T-helper 9 cell (primary cell): ENCODE data around the gene WDFY4.

Source experiments
- DNase-seq: peaks from one replicate; pipeline ENCODE4 v3.0.0-alpha.2; 2020

Gene WDFY4

GRCh38 chr10:48800007-48800675 is 115.5 kb downstream of the WDFY4 start:
- no peak for DNase-seq

GRCh38 chr10:48801001-48801421 is 116.3 kb downstream of the WDFY4 start:
- no peak for DNase-seq

- DNase-seq: no peak
These were observed 118.0 kb downstream of the WDFY4 start for GRCh38 chr10:48802611-48803071.

GRCh38 chr10:48803801-48804584 is 119.3 kb downstream of the WDFY4 start:
- DNase-seq: no peak

GRCh38 chr10:48804740-48805182 is 120.1 kb downstream of the WDFY4 start:
- no peak for DNase-seq

- no peak for DNase-seq
These were observed 120.7 kb downstream of the WDFY4 start for GRCh38 chr10:48805411-48805810.

GRCh38 chr10:48805848-48806247 is 121.2 kb downstream of the WDFY4 start:
- no peak for DNase-seq

- no peak for DNase-seq
These were observed 121.7 kb downstream of the WDFY4 start for GRCh38 chr10:48806342-48806741.

- DNase-seq: no peak
These were observed 123.3 kb downstream of the WDFY4 start for GRCh38 chr10:48807791-48808470.

GRCh38 chr10:48809261-48809660 is 124.6 kb downstream of the WDFY4 start:
- no peak for DNase-seq

- DNase-seq: no peak
These were observed 126.8 kb downstream of the WDFY4 start for GRCh38 chr10:48811461-48811860.

- no peak for DNase-seq
These were observed 127.2 kb downstream of the WDFY4 start for GRCh38 chr10:48811917-48812316.

- no peak for DNase-seq
These were observed 128.6 kb downstream of the WDFY4 start for GRCh38 chr10:48813291-48813690.

- DNase-seq: no peak
These were observed 129.2 kb downstream of the WDFY4 start for GRCh38 chr10:48813825-48814224.

- no peak for DNase-seq
These were observed 130.3 kb downstream of the WDFY4 start for GRCh38 chr10:48814933-48815332.

GRCh38 chr10:48817141-48817540 is 132.5 kb downstream of the WDFY4 start:
- DNase-seq: no peak

GRCh38 chr10:48818081-48818480 is 133.4 kb downstream of the WDFY4 start:
- DNase-seq: no peak

- DNase-seq: no peak
These were observed 134.3 kb downstream of the WDFY4 start for GRCh38 chr10:48818861-48819520.

GRCh38 chr10:48819783-48820182 is 135.1 kb downstream of the WDFY4 start:
- no peak for DNase-seq

- DNase-seq: no peak
These were observed 135.6 kb downstream of the WDFY4 start for GRCh38 chr10:48820231-48820630.

- DNase-seq: no peak
These were observed 136.0 kb downstream of the WDFY4 start for GRCh38 chr10:48820699-48821098.

- DNase-seq: no peak
These were observed 136.4 kb downstream of the WDFY4 start for GRCh38 chr10:48821111-48821510.

- DNase-seq: no peak
These were observed 137.0 kb downstream of the WDFY4 start for GRCh38 chr10:48821692-48822091.
